Mesodermal cell (in vitro differentiated cells): ENCODE measurements around the gene TMEM80.

Source experiments
- H3K27ac ChIP-seq: 2 replicates; pipeline ENCODE4 v1.7.0; 2013; ENCODE audit warnings: mild to moderate bottlenecking, low read depth, low read length, moderate library complexity; ENCODE audit not compliant: severe bottlenecking
- H3K36me3 ChIP-seq: 2 replicates; pipeline ENCODE4 v1.7.1; 2013; ENCODE audit warnings: mild to moderate bottlenecking, low read length, moderate library complexity; ENCODE audit not compliant: control insufficient read depth, insufficient read depth
- H3K4me1 ChIP-seq: one replicate; pipeline ENCODE4 v1.7.1; 2013; ENCODE audit warnings: mild to moderate bottlenecking, low read length; ENCODE audit not compliant: insufficient read depth, control insufficient read depth, poor library complexity, severe bottlenecking
- H3K4me3 ChIP-seq: 2 replicates; pipeline ENCODE4 v1.7.0; 2013; ENCODE audit warnings: low read length, control low read depth, mild to moderate bottlenecking; ENCODE audit not compliant: insufficient read depth, poor library complexity, severe bottlenecking; ENCODE audit errors: extremely low read depth
- H3K9me3 ChIP-seq: 2 replicates; pipeline ENCODE4 v1.7.1; 2013; ENCODE audit warnings: mild to moderate bottlenecking, low read length, moderate library complexity; ENCODE audit not compliant: control insufficient read depth
- WGBS, 2 experiments: methylation state at CpG; one replicate each; pipeline ENCODE4 v1.1.5; 2013; ENCODE audit warnings: missing lambda C conversion rate in 2 of 2; ENCODE audit not compliant: insufficient coverage in 2 of 2; 5-methylcytosine and 5-hydroxymethylcytosine counted together

TMEM80 gene

GRCh38 chr11:724049-724777, 28.6 kb downstream of the TMEM80 start:
- H3K27ac ChIP-seq: no peak overlapping the region
- 80 to 84% methylated on average over 16 to 18 of the region's 19 CpGs for WGBS, 2 experiments
- H3K4me1 ChIP-seq: no peaks in the 10 kb centered on the region
- H3K9me3 ChIP-seq: no peaks in the 10 kb centered on the region
- H3K4me3 ChIP-seq: no peak overlapping the region
- peaks cover 4% of the 10 kb centered on the region for H3K36me3 ChIP-seq

GRCh38 chr11:724778-725386, 29.3 kb downstream of the TMEM80 start:
- Histone ChIP-seq H3K4me3 (no peak overlapping the region), H3K27ac (no peak overlapping the region), H3K9me3 (no peaks in the 10 kb centered on the region), H3K36me3 (peaks cover 2% of the 10 kb centered on the region), H3K4me1 (no peaks in the 10 kb centered on the region)
- 85 to 87% methylated on average over 10 to 13 of the region's 18 CpGs for WGBS, 2 experiments

GRCh38 chr11:725624-726202, 30.1 kb downstream of the TMEM80 start:
- Histone ChIP-seq H3K4me3 (no peak overlapping the region), H3K4me1 (no peaks in the 10 kb centered on the region), H3K9me3 (no peaks in the 10 kb centered on the region), H3K27ac (no peak overlapping the region), H3K36me3 (no peaks in the 10 kb centered on the region)
- 30 to 35% methylated on average over 19 to 22 of the region's 53 CpGs for WGBS, 2 experiments

- Histone ChIP-seq H3K4me3 (no peak overlapping the region), H3K4me1 (no peaks in the 10 kb centered on the region), H3K27ac (no peak overlapping the region), H3K36me3 (no peaks in the 10 kb centered on the region), H3K9me3 (no peaks in the 10 kb centered on the region)
- WGBS, 2 experiments: 42 to 45% methylated on average over 36 to 54 of the region's 61 CpGs
Measured at GRCh38 chr11:726278-727220, 30.9 kb downstream of the TMEM80 start.

- Histone ChIP-seq H3K27ac (no peak overlapping the region), H3K36me3 (no peaks in the 10 kb centered on the region), H3K9me3 (no peaks in the 10 kb centered on the region), H3K4me1 (no peaks in the 10 kb centered on the region), H3K4me3 (no peak overlapping the region)
- 92 to 94% methylated on average over 11 to 12 of the region's 12 CpGs for WGBS, 2 experiments
Measured at GRCh38 chr11:727281-727701, 31.7 kb downstream of the TMEM80 start.

- H3K27ac ChIP-seq: no peak overlapping the region
- no peaks in the 10 kb centered on the region for H3K4me1 ChIP-seq
- H3K36me3 ChIP-seq: no peaks in the 10 kb centered on the region
- 35 to 40% methylated on average over 27 to 28 of the region's 31 CpGs for WGBS, 2 experiments
- H3K9me3 ChIP-seq: no peaks in the 10 kb centered on the region
- no peak overlapping the region for H3K4me3 ChIP-seq
Measured at GRCh38 chr11:727859-728748, 32.5 kb downstream of the TMEM80 start.

DNA sequence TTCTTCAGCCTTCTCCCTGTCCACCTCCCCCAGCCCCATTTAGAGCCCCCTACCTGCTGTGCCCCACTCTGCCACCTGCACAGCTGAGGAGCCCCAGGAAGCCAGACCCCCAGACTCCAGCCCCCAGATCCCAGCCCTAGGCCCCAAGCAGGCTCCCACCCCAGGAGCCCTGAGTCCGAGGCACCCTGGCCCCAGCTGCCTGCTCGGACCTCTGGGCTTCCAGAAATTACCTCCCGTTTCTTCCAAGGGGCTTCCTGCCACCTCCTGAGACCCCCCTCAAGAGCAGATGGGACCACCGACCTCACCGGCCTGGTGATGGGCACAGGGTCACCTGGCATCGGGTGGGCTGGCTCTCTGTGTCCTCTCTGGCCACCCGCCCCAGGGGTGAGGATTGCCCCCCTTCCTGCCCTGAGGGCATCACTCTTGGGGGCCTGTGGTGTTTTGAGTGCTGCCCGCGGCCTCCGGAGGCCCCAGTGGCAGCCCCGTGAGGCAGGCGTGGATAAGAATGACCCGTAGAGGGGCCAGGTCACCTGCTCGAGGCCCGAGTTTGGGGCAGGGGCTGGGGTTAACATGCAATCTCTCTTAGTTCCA, 33.4 kb downstream of the TMEM80 start:
- Histone ChIP-seq H3K36me3 (no peaks in the 10 kb centered on the region), H3K9me3 (no peaks in the 10 kb centered on the region), H3K4me3 (no peak overlapping the region), H3K4me1 (no peaks in the 10 kb centered on the region), H3K27ac (no peak overlapping the region)
- WGBS, 2 experiments: 94% methylated on average over 8 to 15 of the region's 15 CpGs

- 85 to 90% methylated on average over 7 to 12 of the region's 17 CpGs for WGBS, 2 experiments
- Histone ChIP-seq H3K27ac (no peak overlapping the region), H3K4me3 (no peak overlapping the region), H3K9me3 (no peaks in the 10 kb centered on the region), H3K36me3 (no peaks in the 10 kb centered on the region), H3K4me1 (no peaks in the 10 kb centered on the region)
Measured at GRCh38 chr11:729492-730074, 34.0 kb downstream of the TMEM80 start.

DNA sequence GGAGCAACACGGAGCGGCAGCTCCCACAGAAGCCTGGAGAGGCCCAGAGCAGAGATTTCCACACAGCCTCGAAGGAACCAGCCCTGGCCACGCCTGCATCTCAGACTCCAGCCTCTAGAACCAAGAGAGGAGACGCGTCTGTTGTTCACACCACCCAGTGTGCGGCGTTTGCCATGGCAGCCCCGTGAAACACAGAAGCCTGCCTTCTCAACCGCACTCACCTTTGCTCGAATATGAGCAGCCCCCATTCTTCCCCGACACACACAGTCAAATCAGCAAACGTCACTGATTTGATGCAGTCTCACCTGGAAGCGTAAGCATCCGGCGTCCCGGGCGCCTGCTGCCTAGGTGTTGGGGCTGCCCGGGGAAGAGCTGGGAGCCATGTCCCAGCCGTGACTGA, 37.5 kb downstream of the TMEM80 start:
- H3K4me1 ChIP-seq: peaks cover 1% of the 10 kb centered on the region
- WGBS, 2 experiments: 91 to 93% methylated on average over 20 of the region's 20 CpGs

More for the DNA sequence above, 37.5 kb downstream of the TMEM80 start:
- H3K4me3 ChIP-seq: no peak overlapping the region
- H3K9me3 ChIP-seq: no peaks in the 10 kb centered on the region
- H3K27ac ChIP-seq: no peak overlapping the region
- H3K36me3 ChIP-seq: no peaks in the 10 kb centered on the region
